Measurements from ENCODE around the gene NXPH1.

Gene NXPH1

DNA sequence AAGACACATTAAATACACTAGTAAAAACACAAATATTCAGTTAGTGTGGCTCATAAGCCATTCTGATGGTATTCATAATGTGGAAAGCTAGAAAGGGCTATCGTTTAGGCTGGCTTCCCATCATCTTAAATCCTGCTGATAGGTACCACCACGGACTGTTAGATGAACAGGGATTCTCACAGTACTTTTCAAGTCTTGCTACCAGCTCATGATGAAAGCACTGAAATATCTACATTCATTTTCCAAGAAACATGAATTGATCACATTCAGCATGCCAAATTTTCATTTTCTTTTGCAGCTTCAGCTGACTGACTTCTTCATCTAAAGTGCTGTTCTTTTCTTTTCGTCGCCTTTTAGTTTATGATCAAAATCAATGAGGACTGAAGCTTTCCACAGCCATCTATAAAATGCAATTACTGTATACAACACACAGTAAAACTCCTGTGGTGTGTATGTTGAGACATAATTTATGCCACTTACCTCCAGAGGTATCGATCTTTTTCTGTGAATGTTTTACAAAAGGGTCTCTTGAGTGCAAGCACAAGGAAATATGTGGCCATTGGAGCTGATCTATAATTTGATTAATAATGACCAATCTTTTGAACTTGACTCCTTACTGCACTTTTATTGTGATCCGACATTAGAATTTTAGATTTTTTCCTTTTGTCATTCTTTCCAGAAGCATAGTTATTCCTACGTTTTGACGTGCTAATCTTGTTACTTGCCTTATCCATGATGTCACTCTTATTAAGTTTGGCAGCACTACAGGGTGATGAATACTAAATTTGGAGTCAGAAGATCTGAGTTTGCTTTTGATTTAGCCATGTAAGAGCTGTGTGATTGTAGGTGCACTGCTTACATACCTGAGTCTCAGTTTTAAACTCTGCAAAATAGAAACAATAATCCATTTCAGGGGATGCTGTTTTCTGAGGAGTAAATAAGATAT, 58.4 kb downstream of the NXPH1 start:
- no peak for DNase-seq (ENCODE audit: low read depth in 3 of 3, low spot score in 1 of 3)

DNA sequence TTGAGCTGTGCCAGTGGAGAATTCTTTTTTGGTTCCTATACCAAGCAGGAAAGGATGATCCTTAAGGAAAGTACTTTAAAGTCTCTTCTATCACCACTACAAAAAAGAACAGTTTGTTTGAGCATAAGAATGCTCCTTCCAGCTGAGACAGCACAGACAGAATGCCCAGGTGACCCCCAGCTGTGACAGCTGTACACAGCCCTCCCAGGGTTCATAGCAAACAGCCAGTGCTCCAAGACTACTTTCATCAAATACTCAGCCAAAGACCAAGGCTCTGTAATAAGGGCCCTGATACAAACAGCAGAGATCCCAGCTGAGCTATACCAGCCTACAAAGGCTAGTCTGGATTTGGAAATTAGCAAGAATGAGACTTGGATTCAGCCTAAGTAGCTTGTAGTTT, 65.7 kb downstream of the NXPH1 start:
- DNase-seq (ENCODE audit: low read depth in 3 of 3, low spot score in 1 of 3) = no peak

DNA sequence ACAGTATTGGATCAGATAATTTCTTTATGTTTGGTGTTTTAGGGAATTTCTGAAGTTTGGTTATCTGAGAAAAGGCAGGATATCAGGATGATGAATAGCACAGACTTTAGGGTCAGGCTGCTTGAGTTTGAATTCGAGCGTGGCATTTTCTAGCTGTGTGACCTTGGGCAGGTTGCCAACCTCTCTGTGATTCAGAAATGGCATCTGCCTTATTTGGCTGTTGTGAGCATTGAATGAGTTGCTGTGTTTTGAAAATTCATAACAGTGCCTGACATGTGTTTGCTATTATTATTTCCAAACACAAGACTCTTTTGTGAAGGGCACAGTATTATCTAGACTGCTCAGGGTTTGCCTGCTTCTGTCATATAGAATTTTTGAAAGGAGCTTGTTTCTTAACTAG, 66.9 kb downstream of the NXPH1 start:
- DNase-seq (ENCODE audit: low read depth in 3 of 3, low spot score in 1 of 3) = no peak

DNA sequence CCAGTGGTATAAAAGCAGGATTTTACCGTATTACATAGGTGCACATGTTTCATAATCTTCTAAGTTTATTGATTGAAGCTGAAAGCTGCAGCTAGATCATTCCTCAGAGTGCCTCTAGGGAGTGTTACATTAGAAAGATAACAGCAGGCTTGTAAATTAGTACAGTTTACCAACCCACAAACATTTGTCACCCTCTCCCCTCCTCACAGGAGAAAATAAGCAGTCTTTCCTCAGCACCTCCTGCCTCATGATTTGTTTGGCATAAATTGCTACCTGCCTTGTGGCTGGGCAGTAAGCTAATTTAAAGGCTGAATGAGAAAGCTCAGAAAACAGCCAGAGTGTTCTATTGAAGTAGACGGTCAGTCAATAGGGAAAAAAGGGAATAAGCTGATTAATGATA, 74.2 kb downstream of the NXPH1 start:
- no peak for DNase-seq (ENCODE audit: low read depth in 3 of 3, low spot score in 1 of 3)

DNA sequence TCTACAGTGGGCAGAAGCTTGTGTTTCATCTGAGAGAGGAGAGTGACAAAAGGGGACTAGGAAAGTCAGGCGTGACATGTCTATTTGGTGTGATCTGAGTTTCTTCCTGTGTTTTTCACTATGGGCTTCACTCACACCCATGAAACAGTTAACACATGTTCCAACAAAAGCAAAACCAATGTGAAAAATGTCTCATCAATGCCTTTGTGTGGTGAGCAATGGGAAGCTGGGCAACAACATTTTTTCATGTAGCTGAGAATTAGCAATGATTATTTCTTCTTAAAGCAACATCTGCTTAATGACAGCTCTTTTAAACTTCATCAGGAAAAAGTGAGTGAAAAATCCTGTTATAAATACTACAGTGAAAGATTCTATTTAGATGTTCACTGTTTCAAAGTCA, 76.2 kb downstream of the NXPH1 start:
- no peak for DNase-seq (ENCODE audit: low read depth in 3 of 3, low spot score in 1 of 3)

DNA sequence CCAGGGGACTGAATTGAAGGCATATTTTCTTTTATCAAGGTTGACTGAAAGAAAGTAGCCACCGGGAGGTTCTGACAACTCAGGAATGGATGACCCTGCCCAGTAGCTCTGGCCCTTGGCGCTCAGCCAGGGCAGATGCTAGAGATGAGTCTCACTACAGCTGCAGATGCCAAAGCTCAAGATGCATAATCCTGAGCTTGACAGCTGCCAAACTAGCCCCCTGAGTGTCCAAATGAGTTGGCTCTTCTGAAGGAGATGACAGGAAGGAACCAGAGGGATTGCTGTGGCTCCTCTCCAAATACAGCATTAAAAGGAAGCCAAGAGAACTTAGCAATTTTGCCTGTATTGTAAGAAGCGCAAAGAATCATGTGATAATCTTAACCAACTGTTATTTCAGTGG, 78.4 kb downstream of the NXPH1 start:
- DNase-seq (ENCODE audit: low read depth in 3 of 3, low spot score in 1 of 3) = no peak

DNA sequence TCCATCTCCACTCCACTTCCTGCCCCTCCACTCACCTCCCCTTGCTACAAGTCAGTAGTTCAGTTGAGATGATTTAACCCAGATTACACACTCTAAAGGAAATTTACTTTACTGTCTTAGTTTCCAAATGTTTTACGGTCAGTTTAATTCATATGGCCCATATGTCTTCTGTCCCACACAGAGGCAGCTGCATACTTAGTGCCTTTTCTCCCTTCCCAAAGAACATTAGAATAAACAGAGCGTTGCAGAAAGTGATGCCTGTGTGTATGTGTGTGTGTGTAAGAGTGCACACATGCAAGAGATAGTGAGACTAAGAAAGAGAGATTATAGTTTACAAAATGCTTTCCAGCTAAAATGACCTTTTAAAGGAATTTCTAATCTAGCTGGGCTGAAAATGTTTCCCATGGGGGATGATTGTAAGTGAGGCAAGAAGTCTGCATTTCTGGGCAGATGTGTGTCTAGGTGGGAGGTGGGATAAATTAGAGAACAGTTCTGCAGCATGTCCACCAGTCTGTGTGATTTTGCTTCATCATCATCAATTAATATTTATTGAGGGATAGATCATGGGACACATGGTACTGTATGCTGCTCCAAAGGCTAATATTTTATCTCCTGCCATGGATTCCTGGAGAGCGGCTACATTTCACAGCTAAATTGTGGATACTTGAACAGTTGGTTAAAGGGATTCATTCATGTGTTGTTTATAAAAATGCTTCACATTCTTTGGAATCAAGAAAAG, 81.5 kb downstream of the NXPH1 start:
- no peak for DNase-seq (ENCODE audit: low read depth in 3 of 3, low spot score in 1 of 3)

DNA sequence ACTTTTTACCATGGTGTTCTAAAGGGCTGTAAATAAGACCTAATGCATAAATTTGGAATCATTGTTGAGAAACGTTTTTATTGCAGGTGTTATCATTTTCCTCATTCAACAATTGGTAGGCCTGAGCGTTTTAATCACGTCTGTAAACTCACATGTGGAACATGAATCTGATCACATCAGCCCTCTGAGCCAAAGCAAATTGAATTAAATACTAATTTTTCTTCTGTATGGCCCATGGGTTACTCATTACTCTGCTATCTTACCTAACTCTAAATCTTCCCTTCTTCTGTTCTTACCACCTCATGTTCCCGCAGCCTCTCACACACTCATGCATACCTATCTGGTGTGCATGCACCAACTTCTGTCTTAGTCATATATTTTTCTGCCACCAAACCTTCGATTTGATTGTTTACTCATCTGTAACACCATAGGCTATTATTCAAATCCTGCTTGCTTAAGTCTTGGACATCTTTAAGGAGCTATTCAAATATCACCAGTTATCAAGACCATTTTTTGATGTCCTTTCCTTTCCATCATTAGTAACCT, 82.3 kb downstream of the NXPH1 start:
- no peak for DNase-seq (ENCODE audit: low read depth in 3 of 3, low spot score in 1 of 3)

DNA sequence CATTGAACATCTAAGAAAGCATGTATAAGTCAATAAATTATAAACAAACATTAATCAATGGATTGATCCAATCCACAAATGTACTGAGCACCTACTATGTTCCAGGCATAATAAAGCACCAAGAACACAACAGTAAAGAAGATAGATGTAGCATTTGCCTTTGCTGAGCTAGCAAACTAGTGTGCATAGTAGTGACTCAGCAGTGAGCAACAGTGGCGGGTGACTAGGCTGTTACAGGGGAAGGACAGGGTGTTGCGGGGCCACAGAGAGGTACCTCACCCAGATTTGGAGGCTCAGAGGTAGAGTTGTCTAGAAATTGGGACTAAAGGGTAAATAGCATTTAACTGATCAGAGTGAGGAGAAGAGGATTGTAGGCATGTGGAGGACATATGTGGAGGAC, 83.6 kb downstream of the NXPH1 start:
- DNase-seq (ENCODE audit: low read depth in 3 of 3, low spot score in 1 of 3) = no peak

DNA sequence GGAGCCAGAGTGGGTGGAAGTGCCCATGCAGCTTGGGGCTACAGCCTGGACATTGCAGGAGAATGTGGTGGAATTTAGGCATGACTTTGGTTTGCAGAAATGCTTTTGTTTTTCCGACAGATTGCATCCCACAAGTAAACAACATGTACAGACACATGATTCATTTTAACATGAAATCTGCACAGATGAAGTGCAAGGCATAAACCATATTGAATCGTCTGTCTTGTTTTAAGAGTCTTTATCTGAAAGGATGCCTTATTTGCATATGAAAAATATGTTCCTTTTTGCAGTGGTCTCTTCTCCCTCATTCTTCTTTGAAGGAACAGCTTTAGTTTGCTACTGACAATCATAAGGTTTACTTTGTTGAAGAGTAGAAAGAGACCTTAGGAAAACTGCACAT, 94.9 kb downstream of the NXPH1 start:
- DNase-seq (ENCODE audit: low read depth in 3 of 3, low spot score in 1 of 3) = no peak

DNA sequence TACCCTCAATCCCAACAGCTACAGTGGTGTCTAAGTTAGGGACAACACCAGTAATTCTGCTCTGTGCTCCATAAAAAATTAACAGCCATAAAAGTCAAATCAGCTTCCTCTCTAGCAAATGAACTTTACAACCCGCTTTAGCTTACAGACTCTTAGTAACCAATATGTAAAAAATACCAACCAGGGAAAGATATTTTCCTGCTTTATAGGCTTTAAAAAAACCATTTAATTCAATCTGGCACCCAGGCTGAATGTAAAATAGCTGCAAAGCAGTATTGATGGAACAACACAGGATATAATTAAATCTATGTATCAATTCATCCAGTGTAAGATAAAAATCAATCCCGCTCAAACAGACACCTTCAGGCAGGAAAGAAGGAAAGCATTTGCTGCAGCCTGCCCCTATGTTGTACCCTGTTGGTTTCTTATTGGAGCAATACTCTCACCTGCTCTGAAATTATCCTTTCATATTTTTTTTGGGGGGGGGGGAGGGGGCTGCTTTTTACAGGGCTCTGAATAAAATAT, 98.6 kb downstream of the NXPH1 start:
- no peak for DNase-seq (ENCODE audit: low read depth in 3 of 3, low spot score in 1 of 3)

DNA sequence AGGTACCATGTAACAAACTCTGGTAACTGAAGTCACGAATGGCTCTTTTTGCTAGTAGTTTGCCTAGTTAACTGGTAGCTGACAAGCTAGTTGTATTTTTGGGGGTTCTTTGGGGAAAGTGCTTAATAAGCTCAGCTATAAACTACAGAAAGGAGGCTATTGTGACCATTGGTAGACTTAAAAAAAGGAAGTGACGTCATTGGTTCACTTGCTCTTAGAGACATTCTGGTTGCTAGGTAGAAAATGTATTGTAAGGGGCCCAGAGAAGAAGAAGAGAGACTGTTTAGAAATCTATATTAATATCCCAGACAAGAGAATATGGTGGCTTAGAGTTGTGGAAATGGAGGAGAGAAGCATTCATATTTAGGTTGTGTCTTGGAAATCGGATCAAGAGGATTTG, 103.0 kb downstream of the NXPH1 start:
- DNase-seq (ENCODE audit: low read depth in 3 of 3, low spot score in 1 of 3) = no peak

DNA sequence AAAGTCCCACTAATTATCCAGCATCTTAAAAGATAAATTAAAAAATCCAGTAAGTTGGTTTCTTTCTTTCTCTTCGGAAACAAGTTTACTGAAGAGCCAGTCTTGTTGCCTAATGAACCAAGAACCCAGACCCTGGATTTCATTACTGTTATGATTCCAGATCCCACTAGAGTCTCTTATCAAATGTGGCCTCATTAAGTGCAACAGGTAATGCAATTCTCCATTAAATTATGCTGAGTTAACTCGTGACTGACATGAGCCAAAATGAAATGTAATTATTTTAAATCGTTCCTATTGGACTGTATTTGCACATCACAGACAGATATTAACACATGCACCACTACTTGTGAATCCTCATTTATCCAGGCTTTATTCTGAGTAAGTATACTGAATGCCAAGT, 115.6 kb downstream of the NXPH1 start:
- DNase-seq (ENCODE audit: low read depth in 3 of 3, low spot score in 1 of 3) = no peak

DNA sequence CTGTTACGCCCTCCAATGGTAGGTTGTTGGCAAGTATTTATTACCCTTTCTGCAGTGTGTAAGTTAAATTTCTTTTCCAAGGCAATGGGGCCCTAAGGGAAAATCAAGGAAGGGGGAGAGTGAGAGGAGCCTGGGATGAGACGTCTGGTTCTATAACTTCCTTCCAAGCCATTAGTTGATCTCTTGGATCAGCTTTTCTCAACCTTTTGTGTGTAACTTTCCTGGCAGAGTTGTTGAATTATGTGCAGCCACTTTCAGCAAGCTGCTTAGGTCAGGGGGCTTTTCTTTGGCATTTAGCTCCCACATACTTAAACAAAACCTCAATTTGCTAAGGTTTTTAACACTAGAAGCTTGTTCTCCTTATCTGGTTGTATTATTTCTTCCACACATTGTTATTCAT, 127.1 kb downstream of the NXPH1 start:
- DNase-seq (ENCODE audit: low read depth in 3 of 3, low spot score in 1 of 3) = no peak

DNA sequence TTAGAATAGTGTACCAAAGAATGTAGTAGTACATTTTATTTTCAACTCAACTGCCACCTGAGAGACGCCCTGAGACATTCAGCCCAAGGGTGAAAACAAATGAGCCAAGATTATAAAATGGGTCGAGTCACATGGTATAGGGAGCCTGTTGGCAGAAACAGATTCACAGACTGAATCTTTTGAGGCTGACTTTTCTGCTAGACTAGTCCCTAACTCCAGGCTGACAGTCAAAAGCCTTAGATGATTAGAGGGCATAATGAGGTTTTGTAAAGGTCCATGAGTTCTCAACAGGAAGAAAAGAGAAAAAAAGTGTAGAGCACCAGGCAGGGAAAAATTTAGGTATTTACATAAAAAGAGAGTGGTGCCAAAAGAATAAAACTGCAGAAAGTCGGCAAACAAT, 128.0 kb downstream of the NXPH1 start:
- no peak for DNase-seq (ENCODE audit: low read depth in 3 of 3, low spot score in 1 of 3)

DNA sequence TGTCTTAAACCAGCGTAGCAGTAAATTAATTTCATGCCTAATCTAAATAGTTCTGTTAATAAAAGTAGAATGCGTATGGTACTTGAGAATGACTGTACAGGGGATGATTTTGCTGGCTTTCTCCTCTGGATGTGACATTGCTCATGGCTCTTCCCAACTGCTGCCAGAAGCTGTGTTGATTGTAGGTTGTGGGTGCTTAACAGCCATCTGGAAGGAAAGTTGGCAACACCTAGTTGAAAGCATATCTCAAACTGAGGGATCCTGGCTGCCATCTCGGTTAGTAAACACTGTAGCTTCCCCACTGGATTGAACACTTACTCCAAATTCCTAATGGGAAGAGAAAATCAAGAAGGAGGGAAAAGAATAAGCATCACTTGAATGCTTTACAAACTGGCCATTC, 130.9 kb downstream of the NXPH1 start:
- no peak for DNase-seq (ENCODE audit: low read depth in 3 of 3, low spot score in 1 of 3)

DNA sequence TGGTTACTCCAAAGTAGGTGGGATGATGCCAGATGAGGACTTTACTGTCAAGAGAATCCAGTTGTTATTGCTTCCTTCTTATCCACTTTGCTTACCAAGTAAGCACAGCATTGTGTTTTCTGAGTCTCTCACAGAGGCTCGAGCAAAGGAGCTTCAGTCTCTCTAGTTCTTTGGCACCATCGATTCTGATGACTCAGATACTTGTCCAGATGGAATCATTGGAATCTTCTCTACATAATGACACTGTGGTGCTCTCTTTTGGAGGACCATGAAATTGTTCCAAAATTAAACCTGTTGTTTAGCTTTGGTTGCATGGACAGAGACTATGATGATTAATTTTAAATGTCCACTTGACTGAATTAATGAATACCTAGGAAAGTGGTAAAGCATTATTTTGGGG, 132.6 kb downstream of the NXPH1 start:
- DNase-seq (ENCODE audit: low read depth in 3 of 3, low spot score in 1 of 3) = no peak

DNA sequence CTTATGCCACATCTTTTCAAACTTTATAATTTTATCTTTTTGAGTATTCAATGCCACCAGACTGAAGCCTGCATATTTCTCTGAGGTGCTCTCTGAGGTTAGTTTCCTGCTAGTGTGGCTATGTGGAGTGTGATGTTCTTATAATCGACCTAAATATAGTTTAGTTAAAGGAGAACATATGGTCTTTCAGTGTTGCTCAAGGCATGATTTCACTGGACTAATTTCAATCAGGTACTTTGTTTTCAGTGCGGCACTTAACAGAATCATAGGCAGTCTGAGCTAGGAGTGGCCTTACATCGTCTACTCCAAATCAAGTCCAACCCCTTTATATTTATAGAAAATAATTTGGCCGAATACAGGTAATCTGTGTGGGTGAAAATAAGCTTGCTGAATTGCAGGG, 134.2 kb downstream of the NXPH1 start:
- DNase-seq (ENCODE audit: low read depth in 3 of 3, low spot score in 1 of 3) = no peak

DNA sequence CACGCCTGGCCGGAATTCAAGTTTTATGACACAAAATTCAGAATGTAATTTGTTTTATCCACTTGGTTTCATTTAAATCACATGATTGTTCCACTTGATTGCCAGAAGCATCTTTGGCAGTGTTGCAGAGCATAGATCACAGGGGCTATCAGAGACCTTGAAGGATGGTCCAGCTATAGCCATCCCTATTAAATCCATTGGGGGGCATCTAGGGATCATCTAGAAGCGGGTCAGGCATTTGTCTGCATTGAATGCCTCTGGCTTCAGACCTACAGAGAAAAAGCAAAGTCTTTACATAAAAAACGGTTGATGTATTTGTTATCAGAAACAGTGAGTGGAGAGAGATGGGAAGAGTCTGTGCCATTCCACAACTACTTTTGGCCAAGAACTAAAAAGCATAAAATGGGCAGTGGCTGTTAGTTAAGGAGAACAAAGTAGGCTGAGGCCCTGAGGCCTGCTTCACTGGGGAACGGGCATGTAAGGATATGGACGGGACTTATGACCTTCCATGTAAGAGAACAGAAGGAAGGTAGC, 146.3 kb downstream of the NXPH1 start:
- DNase-seq (ENCODE audit: low read depth in 3 of 3, low spot score in 1 of 3) = no peak

DNA sequence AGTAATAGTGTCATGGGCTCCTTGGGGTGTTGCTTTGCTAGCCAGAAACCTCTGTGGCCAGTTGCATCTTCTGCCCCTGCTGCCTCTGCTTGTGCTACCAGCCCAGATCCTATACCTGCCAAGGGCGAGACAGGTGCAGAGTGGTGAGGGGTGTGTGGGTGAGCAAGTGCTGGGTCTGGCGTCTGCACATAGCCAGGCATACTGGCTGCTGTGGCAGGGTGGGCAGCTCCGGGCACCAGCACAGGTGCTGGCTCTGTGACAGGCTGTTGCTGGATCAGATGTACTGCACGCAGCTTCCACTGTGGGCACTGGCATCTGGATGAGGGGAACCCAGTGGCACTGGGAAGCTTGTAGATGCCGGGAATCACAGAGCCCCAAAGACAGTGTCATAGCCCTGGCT, 148.4 kb downstream of the NXPH1 start:
- DNase-seq (ENCODE audit: low read depth in 3 of 3, low spot score in 1 of 3) = no peak

DNA sequence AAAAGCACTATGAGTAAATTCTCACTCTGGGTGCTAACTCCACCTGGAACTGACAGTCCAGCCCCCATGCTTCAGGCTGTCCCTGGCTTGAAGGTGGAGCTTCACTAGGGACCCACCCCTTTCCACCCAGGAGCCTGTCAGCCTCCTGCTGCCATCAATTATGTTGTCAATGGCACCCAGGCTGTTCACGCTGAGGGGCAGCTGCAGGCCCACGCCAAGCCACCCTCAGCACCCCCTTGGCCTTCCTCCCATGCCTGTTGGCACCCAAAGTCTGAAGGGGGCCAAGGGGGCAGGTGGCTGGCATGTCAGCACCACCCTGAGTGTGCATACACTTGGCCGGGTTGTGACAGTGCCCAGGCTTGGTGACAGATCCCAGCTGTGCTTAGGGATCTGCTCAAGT, 149.3 kb downstream of the NXPH1 start:
- no peak for DNase-seq (ENCODE audit: low read depth in 3 of 3, low spot score in 1 of 3)

DNA sequence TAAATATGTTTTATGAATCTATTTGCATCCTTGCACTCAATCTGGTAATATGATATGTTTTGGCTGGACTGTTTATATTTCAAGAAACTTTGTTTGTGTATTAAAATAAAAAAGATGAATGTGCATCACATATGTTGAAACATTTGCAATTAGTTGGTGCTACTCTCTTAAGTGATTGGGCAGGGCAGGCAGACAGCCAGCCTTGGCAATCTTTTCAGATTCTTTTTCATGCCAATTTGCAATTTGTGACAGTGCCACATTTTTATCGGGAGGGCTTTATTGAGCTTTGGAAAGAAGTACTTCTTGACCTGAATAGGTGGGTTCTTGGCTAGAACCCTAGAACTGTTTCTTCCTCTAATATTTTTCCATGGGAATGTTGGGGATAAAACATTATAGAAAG, 152.2 kb downstream of the NXPH1 start:
- no peak for DNase-seq (ENCODE audit: low read depth in 3 of 3, low spot score in 1 of 3)

Measured in stimulated activated CD4-positive, alpha-beta T cell treated with anti-CD3 and anti-CD28 coated beads, TNF-alpha, amount 100 ng/mL, for 1 hour (primary cell).